Uterus (tissue), 2 donors: ENCODE data around the gene MAML1.

Experiments used
- CTCF ChIP-seq, 4 experiments: fragments of 200-600 bp in 2 of 4; fragments of 450-650 bp in 2 of 4; sonication (generic) in 2 of 4; IDR thresholded peaks; one replicate each; pipeline ENCODE4 v1.5.1; 2016 to 2019; ENCODE audit warnings: antibody characterized with exemption in 4 of 4, mild to moderate bottlenecking in 2 of 4, moderate library complexity in 1 of 4
- POLR2A ChIP-seq, 2 donors: fragments of 450-650 bp; IDR thresholded peaks; one replicate each; pipeline ENCODE4 v1.6.1; 2016; ENCODE audit warnings: antibody characterized with exemption in 2 of 2, mild to moderate bottlenecking in 1 of 2, moderate library complexity in 1 of 2

GRCh38 chr5:179814090-179814489 lies 81.5 kb downstream of the MAML1 start:
- no peak for TF ChIP-seq POLR2A (IDR thresholded peaks at IDR 0.05)
- no peak for TF ChIP-seq CTCF (IDR thresholded peaks at IDR 0.05)
